Keratinocyte (primary cell): ENCODE data around the gene OXCT1.

Experiments used
- EZH2 ChIP-seq: IDR thresholded peaks from one replicate; pipeline ENCODE4 v1.6.1; 2012; ENCODE audit warnings: inconsistent platforms, mild to moderate bottlenecking, low read length, moderate library complexity
- TF ChIP-seq, protein P1 (sequence below), 3 experiments: IDR thresholded peaks in 1 of 3; conservative IDR thresholded peaks in 1 of 3; optimal IDR thresholded peaks in 1 of 3; 2 replicates in 2 of 3; 3 replicates in 1 of 3; pipeline versions ENCODE3 to v1.5.1; 2011; ENCODE audit warnings: low read length in 3 of 3, mild to moderate bottlenecking in 3 of 3, moderate library complexity in 2 of 3, control low read depth in 1 of 3, inconsistent platforms in 1 of 3; ENCODE audit not compliant: insufficient read depth in 2 of 3; ENCODE audit errors: extremely low read depth in 1 of 3

DNA sequence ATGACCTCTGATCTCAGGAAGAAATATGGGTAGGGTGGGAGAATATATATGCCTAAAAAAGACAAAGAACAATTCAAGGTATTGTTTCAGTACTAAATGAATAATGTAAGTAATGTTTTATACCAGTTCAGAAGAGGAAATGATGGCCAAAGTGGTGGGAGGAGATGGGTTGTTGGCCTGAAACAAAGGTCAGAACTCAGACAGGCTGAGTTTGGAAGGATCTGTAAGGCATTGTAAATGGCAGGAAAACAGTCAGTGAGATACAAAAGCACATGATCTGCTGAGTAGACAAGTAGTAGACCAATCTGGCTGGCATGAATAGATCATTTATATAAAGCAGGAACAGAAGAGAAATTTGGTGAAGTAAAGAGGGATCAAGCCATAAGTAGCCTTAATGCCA, 184.0 kb downstream of the OXCT1 start:
- TF ChIP-seq, protein P1, sequence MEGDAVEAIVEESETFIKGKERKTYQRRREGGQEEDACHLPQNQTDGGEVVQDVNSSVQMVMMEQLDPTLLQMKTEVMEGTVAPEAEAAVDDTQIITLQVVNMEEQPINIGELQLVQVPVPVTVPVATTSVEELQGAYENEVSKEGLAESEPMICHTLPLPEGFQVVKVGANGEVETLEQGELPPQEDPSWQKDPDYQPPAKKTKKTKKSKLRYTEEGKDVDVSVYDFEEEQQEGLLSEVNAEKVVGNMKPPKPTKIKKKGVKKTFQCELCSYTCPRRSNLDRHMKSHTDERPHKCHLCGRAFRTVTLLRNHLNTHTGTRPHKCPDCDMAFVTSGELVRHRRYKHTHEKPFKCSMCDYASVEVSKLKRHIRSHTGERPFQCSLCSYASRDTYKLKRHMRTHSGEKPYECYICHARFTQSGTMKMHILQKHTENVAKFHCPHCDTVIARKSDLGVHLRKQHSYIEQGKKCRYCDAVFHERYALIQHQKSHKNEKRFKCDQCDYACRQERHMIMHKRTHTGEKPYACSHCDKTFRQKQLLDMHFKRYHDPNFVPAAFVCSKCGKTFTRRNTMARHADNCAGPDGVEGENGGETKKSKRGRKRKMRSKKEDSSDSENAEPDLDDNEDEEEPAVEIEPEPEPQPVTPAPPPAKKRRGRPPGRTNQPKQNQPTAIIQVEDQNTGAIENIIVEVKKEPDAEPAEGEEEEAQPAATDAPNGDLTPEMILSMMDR (optimal IDR thresholded peaks at IDR 0.05 in 1 of 3, IDR thresholded peaks at IDR 0.05 in 1 of 3, conservative IDR thresholded peaks at IDR 0.05 in 1 of 3; ENCODE audit: extremely low read depth in 1 of 3, insufficient read depth in 2 of 3, low read length in 3 of 3), result no peak
- no peak for TF ChIP-seq EZH2
